ENCODE measurements around the gene SLCO2B1.

GRCh38 chr11:75147875-75148263 lies 3.0 kb upstream of the SLCO2B1 start:
- TF ChIP-seq CTCF (IDR thresholded peaks at IDR 0.05; ENCODE audit: insufficient read depth, low read length), result no peak
- no peak for TF ChIP-seq POLR2AphosphoS5 (IDR thresholded peaks at IDR 0.05; ENCODE audit: low read depth)
- TF ChIP-seq SPI1 (IDR thresholded peaks at IDR 0.05; ENCODE audit: borderline replicate concordance, low read depth), result peak; percentile 69; the same call in 1 of the 2 replicates
- TF ChIP-seq REST (IDR thresholded peaks at IDR 0.05; ENCODE audit: insufficient replicate concordance, low read depth), result no peak
- no peak; the same call in 1 of the 2 replicates for TF ChIP-seq GABPA (IDR thresholded peaks at IDR 0.05; ENCODE audit: low read depth)

Data from HL-60 (cell line).